C1 segment of cervical spinal cord (tissue), 14 donors: ENCODE data around the gene OGFOD3.
A peak's percentile ranks its signal among the peaks of the same experiment; 100 is the strongest.

Source experiments
- DNase-seq, 14 donors: peaks; one replicate each; lab custom pipeline; 2025; lab: John Stamatoyannopoulos, UW

OGFOD3 gene

DNA sequence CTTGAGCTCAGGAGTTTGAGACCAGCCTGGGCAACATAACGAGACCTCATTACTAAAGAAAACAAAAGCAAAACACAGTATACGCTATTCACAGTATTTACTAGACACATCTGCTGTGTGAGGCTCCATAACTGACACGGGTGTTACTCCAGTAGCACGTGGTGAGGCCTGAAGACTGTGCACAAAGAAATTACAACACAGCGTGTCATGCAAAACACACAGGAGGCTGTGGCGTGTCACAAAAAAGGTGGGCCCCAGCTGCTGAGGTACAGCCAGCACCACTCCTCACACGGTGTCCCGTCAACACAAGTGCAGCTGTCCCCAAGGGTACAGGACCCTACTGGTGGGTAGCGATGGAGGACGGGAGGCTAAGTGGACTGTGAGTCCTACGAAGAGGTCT is 29.5 kb upstream of the OGFOD3 start:
- DNase-seq = no peak

DNA sequence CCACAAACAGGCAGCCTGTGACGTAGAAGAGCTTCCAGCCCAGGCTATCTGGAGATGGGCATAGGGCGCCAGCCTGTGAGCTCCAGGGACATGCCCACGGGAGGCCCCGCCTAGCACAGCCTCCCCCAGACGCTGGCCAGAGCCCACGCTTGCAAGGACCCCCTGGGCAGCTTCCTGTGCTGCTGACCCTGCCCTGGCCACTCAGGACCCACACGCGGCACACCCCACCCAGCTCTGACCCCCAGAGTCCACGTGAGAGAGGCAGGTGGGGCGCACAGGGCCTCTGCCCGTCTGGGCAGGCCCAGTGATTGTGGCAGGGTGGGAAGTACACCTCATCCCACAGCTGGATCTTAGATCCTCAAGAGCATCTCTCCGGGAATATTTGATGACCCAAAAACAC is 28.3 kb upstream of the OGFOD3 start:
- DNase-seq = no peak

GRCh38 chr17:82446124-82446523 is 27.7 kb upstream of the OGFOD3 start:
- no peak for DNase-seq

- DNase-seq = no peak
Measured at GRCh38 chr17:82445542-82445941, 27.2 kb upstream of the OGFOD3 start.

- DNase-seq = peak in 4 of 14 donors; percentile 23 to 45 (median 29)
Measured at GRCh38 chr17:82444941-82445521, 26.6 kb upstream of the OGFOD3 start.

DNA sequence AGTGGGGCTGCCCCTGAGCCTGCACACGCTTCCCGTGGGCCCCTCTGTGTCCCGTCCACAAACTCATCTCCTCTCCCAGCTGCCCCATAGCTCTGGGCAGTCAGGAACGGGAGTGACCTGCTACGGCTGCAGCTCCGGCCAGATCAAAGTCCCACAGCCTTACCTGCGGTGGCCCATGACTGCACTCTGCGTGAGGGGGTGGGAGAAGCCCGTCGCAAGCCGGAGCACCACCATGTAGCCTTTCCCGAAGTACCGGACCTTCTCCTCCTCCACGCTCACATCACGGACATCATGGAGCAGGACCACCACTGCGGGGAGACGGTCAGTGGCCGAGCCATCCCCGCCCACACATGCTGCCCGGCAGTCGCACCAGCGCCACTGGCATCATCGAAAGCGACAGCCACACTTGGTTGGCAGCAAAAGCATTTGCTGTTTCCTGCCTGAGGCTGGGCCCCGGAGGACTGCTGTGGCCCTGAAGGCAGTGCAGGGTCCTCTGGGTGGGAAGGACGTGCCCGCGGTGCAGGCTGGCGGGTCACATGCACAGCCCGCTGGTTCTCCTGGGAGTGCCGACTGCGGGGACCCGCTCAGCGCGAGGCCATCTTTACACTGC is 26.0 kb upstream of the OGFOD3 start:
- DNase-seq = peak in 1 of 14 donors; percentile 57

DNA sequence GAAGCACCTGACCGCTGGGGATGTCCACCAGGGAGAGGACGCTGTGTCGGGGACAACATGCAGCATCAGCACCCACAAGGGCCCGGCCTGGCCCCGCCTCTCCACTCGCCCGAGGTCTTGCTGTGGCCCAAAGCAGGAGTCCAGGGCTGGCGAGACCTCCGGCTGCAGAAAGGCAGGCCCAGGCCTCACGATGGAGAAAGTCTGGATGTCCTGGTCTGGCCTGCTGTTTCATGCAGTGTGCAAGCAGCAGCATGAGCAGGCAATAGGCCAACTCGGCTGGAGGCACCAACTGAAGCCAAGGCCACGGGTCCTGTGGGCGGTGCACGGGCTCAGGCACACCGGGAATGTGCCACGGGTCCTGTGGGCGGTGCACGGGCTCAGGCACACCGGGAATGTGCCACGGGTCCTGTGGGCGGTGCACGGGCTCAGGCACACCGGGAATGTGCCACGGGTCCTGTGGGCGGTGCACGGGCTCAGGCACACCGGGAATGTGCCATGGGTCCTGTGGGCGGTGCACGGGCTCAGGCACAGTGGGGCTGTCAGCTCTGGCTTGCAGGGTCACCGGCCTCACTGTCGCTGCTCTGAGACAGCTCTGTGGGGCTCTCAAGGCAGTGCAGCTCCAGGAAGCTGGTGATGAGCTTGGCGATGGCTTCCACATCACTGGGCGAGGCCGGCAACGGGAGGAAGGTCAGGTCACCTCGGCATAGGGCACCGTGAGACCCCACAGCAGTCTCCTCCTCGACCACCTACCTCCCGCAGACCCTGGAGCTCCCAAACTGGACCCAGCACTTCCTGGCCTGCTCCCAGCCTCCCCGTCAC is 25.3 kb upstream of the OGFOD3 start:
- peak in 1 of 14 donors; percentile 27 for DNase-seq

DNA sequence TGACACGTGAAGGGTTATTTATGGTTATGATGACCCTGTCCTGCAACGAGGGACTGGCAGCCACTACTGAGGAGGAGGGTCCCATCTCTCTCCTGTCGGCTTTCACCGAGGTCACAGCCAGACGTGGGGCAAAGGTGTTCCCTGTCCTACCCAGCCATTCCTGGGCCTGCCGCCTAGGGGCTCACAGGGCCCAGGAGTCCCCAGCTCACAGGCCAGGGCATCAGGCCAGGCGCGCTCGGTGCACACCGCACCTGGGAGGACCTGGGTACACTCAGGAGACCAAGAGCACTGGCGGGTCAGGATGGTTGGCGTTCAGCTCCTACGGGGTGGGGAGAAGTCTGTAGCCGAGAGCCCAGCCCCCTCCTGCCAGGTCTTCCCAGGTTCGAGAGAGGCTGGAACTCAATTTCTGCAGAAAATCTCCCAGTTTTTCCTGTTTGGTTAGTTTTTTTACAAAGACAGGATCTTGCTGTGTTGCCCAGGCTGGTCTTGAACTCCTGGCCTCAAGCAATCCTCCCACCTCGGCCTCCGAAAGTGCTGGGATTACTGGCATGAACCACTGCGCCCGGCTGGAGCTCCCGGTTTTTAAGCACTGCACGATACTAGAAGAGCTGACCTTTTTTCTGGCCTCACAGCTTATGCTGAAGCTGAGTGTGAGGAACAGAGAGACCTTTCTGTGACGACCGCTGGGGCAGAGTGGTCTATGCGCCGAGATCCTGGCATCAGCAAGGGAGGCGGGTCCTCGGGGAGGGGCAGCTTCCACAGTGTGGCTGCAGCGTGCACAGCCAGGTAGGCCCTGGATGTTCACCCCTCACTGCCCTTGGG is 24.5 kb upstream of the OGFOD3 start:
- DNase-seq = no peak

GRCh38 chr17:82441691-82442487 is 23.5 kb upstream of the OGFOD3 start:
- no peak for DNase-seq

DNA sequence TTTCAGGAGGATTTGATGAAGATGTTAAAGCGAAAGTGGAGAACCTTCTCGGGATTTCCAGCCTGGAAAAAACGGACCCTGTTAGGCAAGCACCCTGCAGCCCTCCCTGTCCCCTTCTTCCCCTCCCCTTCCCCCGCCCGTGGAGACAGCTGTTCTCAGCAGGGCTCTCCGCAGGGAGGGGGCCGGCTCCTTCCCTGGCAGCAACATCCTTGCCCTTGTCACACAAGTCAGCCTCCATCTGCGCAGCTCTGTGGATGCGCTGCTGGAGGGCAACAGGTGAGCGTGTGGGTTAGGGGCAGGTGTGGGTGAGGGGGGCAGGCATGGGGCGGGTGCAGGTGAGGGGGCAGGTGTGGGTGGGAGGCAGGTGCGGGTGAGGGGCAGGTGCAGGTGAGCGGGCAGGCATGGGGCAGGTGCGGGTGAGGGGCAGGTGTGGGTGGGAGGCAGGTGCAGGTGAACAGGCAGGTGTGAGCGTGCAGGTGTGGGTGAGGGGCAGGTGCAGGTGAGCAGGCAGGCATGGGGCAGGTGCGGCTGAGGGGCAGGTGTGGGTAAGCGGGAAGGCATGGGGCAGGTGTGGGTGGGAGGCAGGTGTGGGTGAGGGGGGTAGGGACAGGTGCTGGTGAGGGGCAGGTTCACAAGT is 22.7 kb upstream of the OGFOD3 start:
- DNase-seq = no peak

GRCh38 chr17:82440469-82440981 is 22.1 kb upstream of the OGFOD3 start:
- DNase-seq = peak in 5 of 14 donors; percentile 18 to 57 (median 31)

DNA sequence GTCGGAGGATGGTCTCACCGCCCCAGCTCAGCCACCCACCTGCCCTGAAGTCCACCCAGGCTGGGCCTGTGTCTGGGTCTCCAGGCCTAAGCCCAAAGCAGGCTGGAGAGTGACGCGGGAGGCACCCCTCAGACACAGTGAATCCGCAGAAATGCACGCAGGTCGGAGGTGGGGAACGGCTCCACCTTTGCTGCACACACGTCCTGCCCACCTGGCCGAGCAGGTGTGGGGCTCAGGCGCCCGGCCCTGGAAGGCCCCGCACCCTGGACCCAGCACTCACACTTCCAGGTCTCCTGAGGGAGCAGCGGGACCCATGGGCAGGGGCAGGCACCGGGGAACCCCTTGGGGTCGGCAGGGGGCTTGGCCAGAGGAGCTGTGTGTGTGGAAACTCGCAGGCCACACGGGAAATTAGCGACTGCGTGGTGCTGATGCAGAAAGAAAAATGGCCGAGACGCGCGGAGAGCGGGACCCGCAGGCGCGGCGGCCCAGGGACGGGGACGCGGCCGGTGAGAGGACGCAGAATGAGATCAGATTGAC is 21.5 kb upstream of the OGFOD3 start:
- no peak for DNase-seq

DNA sequence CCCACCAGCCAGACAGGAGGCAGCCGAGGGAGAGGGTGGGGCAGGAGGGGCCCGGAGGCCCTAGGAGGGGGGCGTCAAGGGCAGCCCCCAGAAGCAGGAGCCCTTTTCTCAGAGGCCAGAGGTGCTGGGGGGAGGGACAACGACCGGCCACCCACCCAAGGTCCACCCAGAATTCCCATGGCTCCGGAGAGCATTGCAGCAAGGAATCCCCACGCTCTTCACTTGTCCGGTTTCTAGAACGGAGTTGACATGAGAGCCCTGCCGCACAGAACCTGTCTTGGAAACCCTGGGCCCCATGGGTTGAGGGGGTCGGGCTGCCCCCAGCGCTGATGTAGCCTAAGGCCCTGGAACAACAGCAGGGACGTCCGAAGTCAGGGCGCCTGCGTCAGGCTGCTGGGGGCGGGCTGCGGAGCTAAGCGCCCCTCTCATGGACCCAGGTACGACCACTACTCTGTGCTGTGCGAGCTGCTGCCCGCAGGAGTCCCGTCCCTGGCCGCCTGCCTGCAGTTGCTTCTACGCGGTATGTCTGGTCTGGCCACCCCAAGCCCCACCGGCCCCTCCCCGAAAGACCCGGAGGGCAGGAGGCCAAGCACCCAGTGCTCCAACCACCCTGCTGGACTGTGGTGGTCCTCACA is 20.9 kb upstream of the OGFOD3 start:
- DNase-seq = no peak

GRCh38 chr17:82438401-82439193 is 20.2 kb upstream of the OGFOD3 start:
- DNase-seq = no peak

DNA sequence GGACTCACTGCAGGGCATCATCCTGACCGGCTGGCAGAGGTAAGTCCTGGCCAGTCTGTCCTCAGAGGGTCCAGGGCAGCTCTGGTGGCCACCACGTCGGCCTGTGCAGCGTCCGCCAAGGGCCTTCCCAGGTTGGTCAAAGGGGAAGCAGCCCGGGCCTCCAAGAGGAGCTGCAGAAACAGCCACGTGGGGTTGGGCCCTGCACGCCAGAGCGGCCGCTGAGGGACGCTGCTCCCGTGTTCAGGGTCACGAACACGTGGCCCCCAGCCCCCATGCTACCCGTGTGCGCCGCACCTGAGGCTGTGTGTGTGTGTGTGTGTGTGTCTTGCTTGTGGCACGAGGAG is 18.9 kb upstream of the OGFOD3 start:
- DNase-seq = no peak

- no peak for DNase-seq
Measured at GRCh38 chr17:82436601-82437324, 18.4 kb upstream of the OGFOD3 start.

GRCh38 chr17:82435601-82436583 is 17.5 kb upstream of the OGFOD3 start:
- no peak for DNase-seq
